OCI-LY1 (cell line): ENCODE data around the gene VWC2L.
A peak's percentile ranks its signal among the peaks of the same experiment; 100 is the strongest.

Experiments
- H2AFZ ChIP-seq: fragments of 200-600 bp; sonication (generic), shearing (Covaris generic); 2 replicates; pipeline ENCODE4 v1.6.0; 2014; ENCODE audit warnings: antibody characterized with exemption, mild to moderate bottlenecking, low read length
- H3F3A ChIP-seq: fragments of 200-600 bp; sonication (generic), shearing (Covaris generic); 2 replicates; pipeline ENCODE4 v1.6.0; 2014; ENCODE audit warnings: mild to moderate bottlenecking, antibody characterized with exemption, low read length, moderate library complexity; ENCODE audit not compliant: insufficient read depth
- H3K27ac ChIP-seq: fragments of 200-600 bp; sonication (generic); 2 replicates; pipeline ENCODE4 v1.5.1; 2014; ENCODE audit warnings: low read length, mixed run types, mild to moderate bottlenecking, low read depth; ENCODE audit not compliant: poor library complexity, severe bottlenecking
- H3K27me3 ChIP-seq: fragments of 200-600 bp; sonication (generic); 2 replicates; pipeline ENCODE4 v1.6.0; 2014; ENCODE audit warnings: antibody characterized with exemption, mild to moderate bottlenecking, low read length, moderate library complexity; ENCODE audit not compliant: insufficient read depth
- H3K36me3 ChIP-seq: fragments of 200-600 bp; sonication (generic); 2 replicates; pipeline ENCODE4 v1.6.1; 2014; ENCODE audit warnings: mild to moderate bottlenecking, antibody characterized with exemption, low read length, moderate library complexity, mixed read lengths; ENCODE audit not compliant: insufficient read depth
- H3K4me1 ChIP-seq: fragments of 200-600 bp; sonication (generic); 2 replicates; pipeline ENCODE4 v1.5.1; 2014; ENCODE audit warnings: mild to moderate bottlenecking, low read length, moderate library complexity; ENCODE audit not compliant: insufficient read depth, severe bottlenecking
- H3K4me2 ChIP-seq: fragments of 200-600 bp; sonication (generic), shearing (Covaris generic); 2 replicates; pipeline ENCODE4 v1.6.1; 2014; ENCODE audit warnings: low read length
- H3K4me3 ChIP-seq: fragments of 200-600 bp; sonication (generic); 2 replicates; pipeline ENCODE4 v1.5.1; 2014; ENCODE audit warnings: low read length, low read depth, mild to moderate bottlenecking, mixed read lengths; ENCODE audit not compliant: poor library complexity, severe bottlenecking
- H3K79me2 ChIP-seq: fragments of 200-600 bp; shearing (Covaris generic); 2 replicates; pipeline ENCODE4 v1.6.1; 2016; ENCODE audit warnings: mixed run types, low read length, mixed read lengths; ENCODE audit not compliant: insufficient read depth
- H3K9ac ChIP-seq: fragments of 200-600 bp; sonication (generic), shearing (Covaris generic); 2 replicates; pipeline ENCODE4 v1.6.1; 2014; ENCODE audit warnings: mild to moderate bottlenecking, low read length, mixed read lengths
- H3K9me2 ChIP-seq: fragments of 200-600 bp; sonication (generic), shearing (Covaris generic); 2 replicates; pipeline ENCODE4 v1.6.1; 2014; ENCODE audit warnings: low read depth, mild to moderate bottlenecking, low read length, mixed read lengths
- H3K9me3 ChIP-seq: fragments of 200-600 bp; shearing (Covaris generic); 2 replicates; pipeline ENCODE4 v1.6.1; 2014; ENCODE audit warnings: low read length, mixed read lengths
- H4K20me1 ChIP-seq: fragments of 200-600 bp; sonication (generic), shearing (Covaris generic); 2 replicates; pipeline ENCODE4 v1.6.0; 2016; ENCODE audit warnings: mild to moderate bottlenecking, low read length; ENCODE audit not compliant: insufficient read depth
- EZH2 ChIP-seq: fragments of 200-600 bp; sonication (generic), shearing (Covaris generic); IDR thresholded peaks from 2 replicates; pipeline ENCODE4 v1.8.0; 2017; ENCODE audit warnings: borderline replicate concordance, mixed run types, mild to moderate bottlenecking, antibody characterized with exemption, low read length, moderate library complexity, mixed read lengths
- TF ChIP-seq, protein P1 (sequence below): fragments of 200-600 bp; sonication (generic), shearing (Covaris generic); IDR thresholded peaks from 2 replicates; pipeline ENCODE4 v1.5.1; 2017; ENCODE audit warnings: mild to moderate bottlenecking, antibody characterized with exemption, low read length, moderate library complexity, mixed read lengths

The VWC2L gene

DNA sequence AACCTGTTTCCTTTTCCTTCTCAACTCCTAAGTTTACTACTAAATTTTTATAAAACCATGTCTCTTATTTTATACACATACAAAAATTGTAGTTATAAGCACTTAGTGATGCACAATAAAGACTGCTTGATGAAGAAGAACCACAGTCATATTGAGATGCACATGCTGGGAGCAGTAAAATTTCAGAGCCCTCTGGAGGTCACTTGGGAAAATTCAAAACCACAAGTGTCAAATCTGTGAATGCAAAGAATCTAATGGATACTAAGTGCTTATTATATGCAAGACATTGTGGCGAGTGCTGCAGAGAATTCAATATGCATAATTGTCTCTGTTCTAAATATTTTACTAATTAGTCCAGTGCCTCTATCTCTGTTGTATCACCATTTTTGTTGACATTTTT, 180.5 kb downstream of the VWC2L start:
- H4K20me1 ChIP-seq: no peaks in the 10 kb centered on the region
- no peak overlapping the region for H3K27ac ChIP-seq
- H3K4me2 ChIP-seq: no peak overlapping the region
- H3F3A ChIP-seq: no peaks in the 10 kb centered on the region
- H3K9me3 ChIP-seq: no peaks in the 10 kb centered on the region
- no peak overlapping the region for H3K9ac ChIP-seq
- TF ChIP-seq, protein P1, sequence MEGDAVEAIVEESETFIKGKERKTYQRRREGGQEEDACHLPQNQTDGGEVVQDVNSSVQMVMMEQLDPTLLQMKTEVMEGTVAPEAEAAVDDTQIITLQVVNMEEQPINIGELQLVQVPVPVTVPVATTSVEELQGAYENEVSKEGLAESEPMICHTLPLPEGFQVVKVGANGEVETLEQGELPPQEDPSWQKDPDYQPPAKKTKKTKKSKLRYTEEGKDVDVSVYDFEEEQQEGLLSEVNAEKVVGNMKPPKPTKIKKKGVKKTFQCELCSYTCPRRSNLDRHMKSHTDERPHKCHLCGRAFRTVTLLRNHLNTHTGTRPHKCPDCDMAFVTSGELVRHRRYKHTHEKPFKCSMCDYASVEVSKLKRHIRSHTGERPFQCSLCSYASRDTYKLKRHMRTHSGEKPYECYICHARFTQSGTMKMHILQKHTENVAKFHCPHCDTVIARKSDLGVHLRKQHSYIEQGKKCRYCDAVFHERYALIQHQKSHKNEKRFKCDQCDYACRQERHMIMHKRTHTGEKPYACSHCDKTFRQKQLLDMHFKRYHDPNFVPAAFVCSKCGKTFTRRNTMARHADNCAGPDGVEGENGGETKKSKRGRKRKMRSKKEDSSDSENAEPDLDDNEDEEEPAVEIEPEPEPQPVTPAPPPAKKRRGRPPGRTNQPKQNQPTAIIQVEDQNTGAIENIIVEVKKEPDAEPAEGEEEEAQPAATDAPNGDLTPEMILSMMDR: peak; percentile 24; the same call in 1 of the 2 replicates
- no peak for TF ChIP-seq EZH2
- H3K79me2 ChIP-seq: no peaks in the 10 kb centered on the region
- no peak overlapping the region for H2AFZ ChIP-seq
- H3K9me2 ChIP-seq: no peaks in the 10 kb centered on the region
- H3K4me1 ChIP-seq: no peaks in the 10 kb centered on the region
- no peaks in the 10 kb centered on the region for H3K27me3 ChIP-seq
- no peak overlapping the region for H3K4me3 ChIP-seq
- H3K36me3 ChIP-seq: no peaks in the 10 kb centered on the region

DNA sequence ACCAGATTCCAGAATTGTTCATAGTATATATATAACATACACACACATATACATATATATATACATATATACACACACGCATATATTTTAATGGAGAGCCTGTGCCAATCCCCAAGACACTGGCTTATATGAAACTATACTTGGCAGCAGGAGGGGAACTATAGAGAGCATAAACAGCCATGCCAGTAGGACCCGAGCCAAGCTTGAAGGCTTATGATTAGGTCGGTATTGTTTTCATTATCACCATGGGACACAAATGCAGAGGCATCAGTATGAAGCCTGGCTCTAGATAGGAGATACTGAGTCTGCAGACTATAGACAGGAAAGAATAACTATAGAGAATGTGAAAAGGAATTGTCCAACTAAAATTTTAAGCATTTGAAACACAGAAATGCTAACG, 181.2 kb downstream of the VWC2L start:
- Histone ChIP-seq H4K20me1 (no peaks in the 10 kb centered on the region), H3K27me3 (no peaks in the 10 kb centered on the region), H3F3A (no peaks in the 10 kb centered on the region), H3K79me2 (no peaks in the 10 kb centered on the region), H2AFZ (no peak overlapping the region), H3K9ac (no peak overlapping the region), H3K4me1 (no peaks in the 10 kb centered on the region), H3K4me2 (no peak overlapping the region), H3K9me2 (no peaks in the 10 kb centered on the region), H3K4me3 (no peak overlapping the region), H3K9me3 (no peaks in the 10 kb centered on the region), H3K27ac (no peak overlapping the region), H3K36me3 (no peaks in the 10 kb centered on the region)
- TF ChIP-seq EZH2: no peak
- TF ChIP-seq, protein P1: no peak

DNA sequence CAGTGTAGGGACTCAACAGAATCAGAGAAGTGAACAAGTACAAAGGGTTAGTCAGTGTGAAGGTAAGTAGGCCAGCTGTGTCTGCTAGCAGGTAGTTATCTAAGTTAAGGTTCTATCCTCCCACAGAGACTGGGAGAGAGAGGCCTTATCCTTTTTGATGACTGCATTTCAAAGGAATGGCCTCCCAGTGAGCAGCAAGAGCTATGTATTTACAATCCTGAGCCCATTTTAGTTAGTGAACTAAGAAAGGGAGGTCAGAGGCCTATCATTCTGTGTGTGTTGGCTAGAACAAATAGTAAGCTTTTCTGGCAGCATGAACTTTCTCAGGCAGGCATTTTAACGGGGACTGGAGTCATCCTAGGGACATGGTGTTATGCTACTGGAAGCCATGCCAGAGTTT, 182.9 kb downstream of the VWC2L start:
- Histone ChIP-seq H3F3A (no peaks in the 10 kb centered on the region), H3K27me3 (no peaks in the 10 kb centered on the region), H4K20me1 (no peaks in the 10 kb centered on the region), H3K4me2 (no peak overlapping the region), H3K9ac (no peak overlapping the region), H3K9me3 (no peaks in the 10 kb centered on the region), H3K36me3 (no peaks in the 10 kb centered on the region), H3K4me3 (no peak overlapping the region), H2AFZ (no peak overlapping the region), H3K79me2 (no peaks in the 10 kb centered on the region), H3K4me1 (no peaks in the 10 kb centered on the region), H3K27ac (no peak overlapping the region), H3K9me2 (no peaks in the 10 kb centered on the region)
- no peak for TF ChIP-seq EZH2
- TF ChIP-seq, protein P1: no peak
